Peyer's patch (tissue), 4 donors: ENCODE measurements around the gene C10orf67.

Source experiments
- POLR2A ChIP-seq, 2 donors: fragments of 450-650 bp; IDR thresholded peaks; one replicate each; pipeline ENCODE4 v1.5.1; 2017; ENCODE audit warnings: antibody characterized with exemption in 2 of 2, mild to moderate bottlenecking in 2 of 2, moderate library complexity in 2 of 2
- TF ChIP-seq, protein P1 (sequence below), 6 experiments: fragments of 450-650 bp in 4 of 6; fragments of 200-600 bp in 2 of 6; sonication (generic) in 1 of 6; IDR thresholded peaks; one replicate each; pipeline ENCODE4 v1.5.1; 2017 to 2019; ENCODE audit warnings: antibody characterized with exemption in 6 of 6, mild to moderate bottlenecking in 3 of 6, moderate library complexity in 1 of 6

DNA sequence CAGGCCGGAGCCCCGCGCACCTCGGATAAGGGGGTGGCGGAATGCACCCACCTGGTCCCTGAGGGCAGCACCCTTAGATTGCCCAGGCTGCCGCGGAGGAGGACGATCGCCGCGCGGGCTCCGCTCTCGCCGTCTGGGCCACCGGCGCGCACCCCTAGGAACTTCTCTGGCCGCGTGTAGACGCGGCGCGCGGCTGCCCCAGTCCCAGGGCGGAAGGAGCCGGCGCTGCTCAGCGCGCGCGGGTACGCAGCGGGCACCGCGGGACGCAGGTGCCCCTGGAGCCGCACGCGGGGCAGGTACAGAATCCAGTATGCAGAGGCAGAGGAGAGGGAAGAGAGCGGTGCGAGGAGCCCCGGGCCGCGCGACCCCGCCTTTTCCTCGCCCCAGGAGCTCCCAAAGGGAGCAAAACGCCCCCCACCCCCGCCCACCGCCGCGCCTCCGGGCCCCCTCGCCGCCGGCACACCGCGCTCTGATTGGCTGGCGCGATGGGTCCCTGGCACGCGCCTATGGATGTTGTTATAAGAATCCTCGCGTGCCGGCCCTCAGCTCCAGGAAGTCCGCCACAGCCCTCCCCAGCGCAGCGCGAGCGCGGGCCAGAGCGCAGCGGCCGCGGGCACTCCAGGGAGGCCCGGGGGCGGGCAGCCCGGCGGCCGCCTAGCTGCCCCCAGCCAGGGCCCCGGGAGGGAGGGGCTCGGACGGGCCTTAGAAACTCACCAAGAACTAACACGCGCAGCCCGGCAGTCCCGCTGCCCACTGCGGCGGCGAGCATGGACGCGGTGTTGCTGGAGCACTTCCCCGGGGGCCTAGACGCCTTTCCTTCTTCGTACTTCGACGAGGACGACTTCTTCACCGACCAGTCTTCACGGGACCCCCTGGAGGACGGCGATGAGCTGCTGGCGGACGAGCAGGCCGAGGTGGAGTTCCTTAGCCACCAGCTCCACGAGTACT lies 152.6 kb downstream of the C10orf67 start, which contains the start of gene PTF1A:
- TF ChIP-seq, protein P1, sequence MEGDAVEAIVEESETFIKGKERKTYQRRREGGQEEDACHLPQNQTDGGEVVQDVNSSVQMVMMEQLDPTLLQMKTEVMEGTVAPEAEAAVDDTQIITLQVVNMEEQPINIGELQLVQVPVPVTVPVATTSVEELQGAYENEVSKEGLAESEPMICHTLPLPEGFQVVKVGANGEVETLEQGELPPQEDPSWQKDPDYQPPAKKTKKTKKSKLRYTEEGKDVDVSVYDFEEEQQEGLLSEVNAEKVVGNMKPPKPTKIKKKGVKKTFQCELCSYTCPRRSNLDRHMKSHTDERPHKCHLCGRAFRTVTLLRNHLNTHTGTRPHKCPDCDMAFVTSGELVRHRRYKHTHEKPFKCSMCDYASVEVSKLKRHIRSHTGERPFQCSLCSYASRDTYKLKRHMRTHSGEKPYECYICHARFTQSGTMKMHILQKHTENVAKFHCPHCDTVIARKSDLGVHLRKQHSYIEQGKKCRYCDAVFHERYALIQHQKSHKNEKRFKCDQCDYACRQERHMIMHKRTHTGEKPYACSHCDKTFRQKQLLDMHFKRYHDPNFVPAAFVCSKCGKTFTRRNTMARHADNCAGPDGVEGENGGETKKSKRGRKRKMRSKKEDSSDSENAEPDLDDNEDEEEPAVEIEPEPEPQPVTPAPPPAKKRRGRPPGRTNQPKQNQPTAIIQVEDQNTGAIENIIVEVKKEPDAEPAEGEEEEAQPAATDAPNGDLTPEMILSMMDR (IDR thresholded peaks at IDR 0.05), result no peak
- no peak for TF ChIP-seq POLR2A (IDR thresholded peaks at IDR 0.05)
